Muscle of back (tissue), 11 donors: ENCODE data around the gene SLC38A10. TPM values are rescaled to one million over a fixed set of nuclear protein-coding genes. Genes with fewer than 3 reads are reported as not detected.
A peak's percentile ranks its signal among the peaks of the same experiment; 100 is the strongest.

Experiments
- DNase-seq, 3 donors: peaks; one replicate each; pipeline versions ENCODE4 v3.0.0 to v3.0.0-alpha.2; 2013
- polyA plus RNA-seq, 10 donors: library from polyadenylated mRNA; unstranded; fragments of 120-200 nt; gene quantifications; one replicate each; pipeline ENCODE4 v1.2.1, GENCODE V29; 2013; ENCODE audit not compliant: insufficient read length in 10 of 10

Gene SLC38A10
- polyA plus RNA-seq, 10 donors = 33.7 to 55.6 (median 44.7) TPM

DNA sequence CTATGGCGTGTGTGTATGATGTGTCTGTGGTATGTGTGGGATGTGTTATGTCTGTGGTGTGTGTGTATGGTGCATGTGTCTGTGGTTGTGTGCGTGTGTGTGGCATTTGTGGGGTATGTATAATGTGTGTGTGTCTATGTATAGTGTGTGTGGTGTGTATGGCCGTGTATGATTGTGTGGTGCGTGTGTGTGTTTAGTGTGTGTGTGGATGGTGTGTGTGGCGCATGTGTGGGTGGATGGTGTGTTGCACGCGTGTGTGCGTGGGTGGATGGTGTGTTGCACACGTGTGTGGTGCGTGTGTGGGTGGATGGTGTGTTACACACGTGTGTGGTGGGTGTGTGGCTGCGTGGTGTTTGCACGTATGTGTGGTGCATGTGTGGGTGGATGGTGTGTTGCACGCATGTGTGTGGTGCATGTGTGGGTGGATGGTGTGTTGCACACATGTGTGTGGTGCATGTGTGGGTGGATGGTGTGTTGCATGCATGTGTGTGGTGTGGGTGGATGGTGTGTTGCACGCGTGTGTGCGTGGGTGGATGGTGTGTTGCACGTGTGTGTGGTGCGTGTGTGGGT, 5.6 kb upstream of the SLC38A10 start:
- no peak for DNase-seq

DNA sequence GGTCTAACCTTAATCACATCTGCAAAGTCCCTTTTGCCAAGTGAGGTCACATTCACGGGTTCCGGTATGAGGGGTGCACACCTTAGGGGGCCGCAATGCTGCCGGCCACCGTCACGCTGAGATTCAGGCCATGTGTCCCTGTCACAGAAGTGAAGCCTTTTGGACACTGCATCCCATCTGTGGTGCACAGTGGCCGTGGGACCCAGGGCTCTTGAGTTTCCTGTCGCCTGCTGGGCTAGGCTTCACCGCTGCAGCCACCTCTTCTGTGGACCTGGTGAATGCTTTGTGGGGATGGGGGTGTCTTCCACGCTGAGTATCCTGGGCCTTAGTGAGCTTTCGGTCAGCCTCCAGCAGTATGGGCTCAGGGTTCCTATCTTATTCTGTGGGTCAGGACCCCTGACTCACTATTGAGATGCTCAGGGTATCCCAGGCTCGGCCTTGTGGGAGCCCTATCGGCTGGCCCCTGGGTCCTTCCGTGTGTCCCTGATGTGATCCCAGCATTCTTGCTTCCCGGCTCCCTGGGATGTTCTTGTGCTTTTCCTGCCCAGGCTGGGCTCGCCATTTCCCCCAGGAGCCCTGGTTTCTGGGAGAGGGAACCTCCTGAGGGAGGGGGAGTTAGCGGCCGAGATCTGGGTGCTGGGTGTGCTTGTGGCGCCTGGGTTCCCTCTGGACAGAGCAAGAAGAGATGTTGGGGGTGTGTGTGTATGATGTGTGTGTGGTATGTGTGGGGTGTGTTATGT, 4.9 kb upstream of the SLC38A10 start:
- DNase-seq = no peak

DNA sequence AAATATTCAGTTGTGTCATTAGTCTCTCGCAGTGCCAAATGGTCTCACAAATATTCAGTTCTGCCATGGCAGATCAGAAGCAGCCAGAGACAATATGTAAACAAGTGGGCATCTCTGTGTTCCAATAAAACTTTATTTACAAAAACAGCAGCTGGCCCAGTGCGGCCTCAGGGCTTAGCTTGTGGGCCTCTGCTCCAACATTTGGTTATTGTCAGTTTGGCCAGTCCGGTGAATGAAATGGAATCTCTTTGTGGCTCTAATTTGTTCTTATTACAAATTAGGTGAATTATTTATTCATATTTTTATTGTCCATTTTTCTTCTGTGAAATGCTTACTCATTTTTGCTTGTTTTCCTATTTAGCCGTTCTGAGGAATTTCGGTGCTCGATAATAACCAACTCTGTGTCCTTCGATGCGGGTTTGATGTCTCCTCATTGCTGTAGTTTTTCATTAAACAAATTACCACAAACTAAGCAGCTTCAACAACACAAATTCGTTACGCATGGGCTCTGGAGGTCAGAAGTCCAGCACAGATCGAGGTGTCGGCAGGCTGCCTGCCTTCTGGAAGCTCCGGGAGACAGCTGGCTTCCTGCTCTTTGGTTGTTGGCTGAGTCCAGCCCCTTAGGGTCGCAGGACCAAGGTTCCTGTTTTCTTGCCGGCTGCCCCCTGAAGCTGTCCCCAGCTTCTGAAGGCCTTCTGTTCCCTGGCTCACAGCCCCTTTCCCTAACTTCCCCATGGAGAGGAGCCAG, 4.1 kb upstream of the SLC38A10 start:
- DNase-seq = no peak

DNA sequence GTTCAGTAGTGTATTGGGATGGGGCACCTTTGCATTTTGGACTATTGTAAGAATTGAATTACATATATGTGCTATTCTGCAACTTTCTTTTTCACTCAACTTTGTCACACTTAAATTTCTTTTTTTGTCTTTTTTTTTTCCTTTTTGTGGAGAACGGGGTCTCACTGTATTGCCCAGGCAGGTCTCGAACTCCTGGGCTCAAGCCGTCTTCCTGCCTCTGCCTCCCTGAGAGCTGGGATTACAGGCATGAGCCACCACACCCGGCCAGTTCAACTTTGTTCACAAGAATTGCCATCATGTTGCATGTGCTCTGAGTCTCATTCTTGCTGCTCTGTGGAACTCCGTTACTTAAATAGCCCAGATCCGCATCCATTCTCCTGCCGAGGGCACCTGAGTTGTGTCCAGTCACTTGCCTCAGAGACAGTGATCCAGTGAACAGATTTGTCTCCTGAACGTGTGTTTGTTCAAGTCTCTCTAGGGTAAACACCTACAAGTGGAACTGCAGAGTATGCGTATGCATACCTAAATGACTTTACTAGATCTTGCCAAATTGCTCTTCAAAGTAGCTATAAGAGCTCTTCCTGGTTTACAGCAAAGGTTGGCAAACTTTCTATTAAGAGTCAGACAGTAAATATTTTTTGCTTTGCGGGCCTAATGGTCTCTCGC, 3.4 kb upstream of the SLC38A10 start:
- DNase-seq = no peak

DNA sequence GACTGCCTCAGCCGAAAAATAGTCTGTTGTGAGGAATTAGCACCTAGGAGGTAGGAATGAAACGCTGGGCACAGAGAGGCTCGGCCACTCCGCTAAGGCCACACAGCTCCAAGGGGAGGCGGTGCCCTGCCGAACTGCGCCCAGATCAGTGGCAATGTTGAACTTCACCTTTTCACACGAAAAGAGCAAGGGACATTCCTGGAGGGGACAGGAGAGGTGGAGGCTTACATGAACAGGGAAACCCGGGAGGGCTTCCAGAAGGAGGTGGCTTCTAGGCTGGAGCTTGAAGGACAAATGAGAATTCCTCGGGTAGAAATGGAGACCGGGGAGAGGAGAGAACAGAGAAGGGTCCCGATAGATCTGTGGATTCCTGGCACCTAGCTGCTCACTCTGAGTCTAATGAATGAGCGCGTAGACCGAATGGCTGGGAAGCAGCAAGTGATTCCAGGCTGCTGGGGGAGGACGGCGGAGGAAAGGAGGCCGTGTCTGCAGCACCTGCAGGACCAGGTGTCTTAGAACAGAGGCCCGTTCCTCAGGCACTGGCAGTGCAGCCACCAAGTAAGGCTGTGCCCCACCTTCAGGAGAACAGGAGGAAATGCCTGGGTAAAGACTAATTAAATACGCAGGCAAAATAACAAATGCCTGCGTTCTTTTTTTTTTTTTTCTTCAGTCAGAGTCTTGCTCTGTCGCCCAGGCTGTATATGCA, 722 bp upstream of the SLC38A10 start:
- no peak for DNase-seq

DNA sequence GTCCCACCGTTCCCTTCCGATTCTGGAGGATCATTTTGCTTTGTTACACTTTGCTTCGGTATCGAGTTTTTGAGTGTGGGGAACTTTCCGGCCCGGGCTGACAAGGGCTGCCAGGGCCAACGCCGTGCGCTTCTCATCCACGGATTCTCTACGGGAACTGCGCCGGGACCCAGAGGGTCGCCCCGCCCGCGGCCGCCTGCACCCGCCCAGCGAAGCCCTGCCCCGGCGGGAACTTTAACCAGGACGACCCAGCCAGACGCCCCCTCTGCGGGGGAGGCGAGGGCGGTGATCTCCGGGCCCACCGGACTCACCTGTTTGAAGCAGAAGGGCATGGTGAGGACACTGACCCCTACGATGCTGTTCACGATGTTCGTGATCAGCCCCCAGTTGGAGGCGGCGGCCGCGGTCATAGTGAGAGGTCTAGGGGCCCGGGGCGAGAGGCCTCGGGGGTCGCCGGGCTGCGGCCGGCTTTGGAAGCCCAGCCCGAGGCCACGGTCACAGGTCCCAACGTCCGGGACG, 536 bp downstream of the SLC38A10 start:
- peak in 2 of 3 donors; percentile 22 to 55 for DNase-seq

DNA sequence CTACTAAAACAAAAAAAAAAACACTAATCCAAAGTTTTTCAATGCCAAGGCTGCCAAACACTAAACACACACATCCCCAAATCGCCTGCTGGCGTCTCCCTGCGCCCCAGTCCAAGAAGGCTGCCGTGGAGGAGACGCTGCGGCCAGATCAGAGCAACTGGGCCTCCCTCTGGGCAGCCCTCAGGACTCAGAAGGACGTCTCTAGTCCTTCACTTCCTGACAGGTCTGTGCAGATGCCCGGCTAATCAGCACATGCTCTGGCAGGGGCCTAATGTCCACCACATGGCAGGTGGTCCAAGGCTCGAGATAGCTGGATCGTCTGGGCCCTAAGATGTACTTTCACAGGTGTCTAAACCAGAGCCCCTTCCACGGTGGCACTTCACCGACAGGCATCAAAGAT, 2.7 kb downstream of the SLC38A10 start:
- DNase-seq = no peak

DNA sequence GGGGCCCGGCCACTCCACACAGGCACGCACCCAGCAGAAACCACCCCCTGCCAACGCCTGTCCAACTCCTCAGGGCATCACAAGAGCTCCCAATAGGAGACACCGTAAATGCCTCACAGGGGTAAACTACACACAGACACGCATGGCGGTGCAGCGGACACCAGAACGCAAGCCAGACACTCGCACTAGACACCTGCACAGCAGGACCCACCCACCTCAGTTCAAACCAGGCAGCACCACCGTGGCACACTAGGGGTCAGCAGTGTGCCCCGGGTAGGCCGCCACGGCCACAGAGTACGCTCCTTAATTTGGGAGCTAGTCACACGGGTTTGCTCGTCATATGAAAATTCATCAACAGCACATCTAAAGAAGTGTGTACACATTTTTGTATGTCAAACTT, 3.4 kb downstream of the SLC38A10 start:
- DNase-seq = peak; percentile 37 to 77 (median 58)

DNA sequence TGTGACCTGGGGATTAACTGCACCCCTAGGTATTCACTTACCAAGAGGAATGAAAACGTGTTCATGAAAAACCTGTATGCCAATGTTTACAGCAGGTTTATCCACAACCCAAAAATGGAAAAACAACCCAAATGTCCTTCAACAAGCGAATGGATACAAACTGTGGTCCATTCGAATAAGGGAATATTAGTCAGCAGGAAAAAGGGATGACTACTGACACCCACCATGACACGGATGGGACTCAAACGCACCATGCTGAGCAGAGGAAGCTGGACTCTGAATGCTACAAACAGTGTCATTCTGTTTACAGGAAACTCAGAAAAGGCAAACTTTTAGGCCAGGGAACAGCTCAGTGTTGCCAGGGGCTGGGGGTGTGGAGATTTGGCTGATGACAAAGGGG, 4.9 kb downstream of the SLC38A10 start:
- no peak for DNase-seq

DNA sequence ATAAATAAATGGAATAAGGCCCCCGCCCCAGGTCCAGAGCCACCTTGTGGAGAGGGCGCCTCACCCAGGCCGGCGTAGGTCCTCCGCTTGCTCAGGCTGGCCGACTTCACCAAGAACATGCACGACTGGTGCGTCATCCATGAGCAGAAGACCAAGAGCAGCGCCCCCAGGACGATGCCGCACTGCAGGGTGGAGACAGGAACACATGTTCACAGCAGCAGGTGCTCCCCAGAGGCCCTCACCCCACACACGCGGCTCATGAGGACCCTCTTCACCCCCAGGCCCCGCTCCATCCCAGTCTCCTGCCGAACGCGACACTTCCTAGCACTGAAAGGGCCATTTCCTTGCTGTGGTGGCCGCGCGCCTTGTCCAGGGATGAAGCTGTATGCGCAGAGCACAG, 5.5 kb downstream of the SLC38A10 start:
- DNase-seq = no peak

DNA sequence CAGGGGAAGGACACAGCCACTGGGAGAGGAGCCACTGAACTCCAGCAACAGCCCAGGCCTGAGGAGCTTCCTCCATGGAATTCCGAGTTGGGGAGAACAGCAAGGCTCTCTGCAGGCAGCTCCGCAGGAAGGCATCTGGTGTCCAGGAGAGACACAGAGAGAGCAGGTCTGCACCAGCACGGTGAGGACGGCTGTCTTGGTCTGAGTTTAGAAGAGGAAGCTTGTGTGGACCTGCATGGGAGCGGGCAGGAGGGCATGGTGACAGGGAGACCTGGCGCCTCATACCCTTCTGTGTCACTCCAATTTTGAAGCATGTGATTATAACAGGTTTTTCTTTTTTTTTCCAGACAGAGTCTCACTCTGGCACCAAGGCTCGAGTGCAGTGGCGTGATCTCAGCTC, 6.4 kb downstream of the SLC38A10 start:
- DNase-seq = no peak

DNA sequence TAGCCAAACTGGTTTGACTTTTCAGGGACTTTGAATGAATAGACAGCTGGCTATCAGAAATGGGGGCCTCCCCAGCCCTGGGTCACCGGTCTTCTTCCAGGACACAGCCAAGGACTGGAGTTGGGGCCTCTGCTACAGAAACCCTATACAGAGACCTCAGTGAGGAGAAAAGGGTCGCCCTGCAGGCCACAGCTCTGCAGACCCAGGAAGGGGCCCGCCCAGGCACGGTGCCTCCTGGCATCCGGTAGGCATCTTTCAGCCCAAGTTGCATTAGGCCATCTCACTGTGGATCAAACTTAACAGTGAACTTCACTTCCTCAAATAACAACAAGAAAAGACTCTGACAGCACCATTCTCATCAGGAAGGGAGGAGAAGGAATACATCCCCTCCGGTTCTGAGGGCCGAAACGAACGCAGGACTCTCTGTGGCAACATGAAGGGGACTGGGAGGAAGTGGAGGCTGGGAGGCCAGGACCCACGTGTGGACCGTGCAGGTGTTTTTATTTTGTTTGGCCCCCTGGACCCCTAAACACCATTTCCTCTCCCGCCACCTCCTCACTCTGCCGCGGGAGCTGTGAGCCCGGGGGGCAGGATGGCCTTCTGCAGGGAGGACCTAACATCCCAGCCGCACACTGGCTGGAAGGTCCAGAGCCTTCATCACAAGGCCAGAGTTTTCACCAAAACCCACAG, 7.2 kb downstream of the SLC38A10 start:
- DNase-seq = no peak

DNA sequence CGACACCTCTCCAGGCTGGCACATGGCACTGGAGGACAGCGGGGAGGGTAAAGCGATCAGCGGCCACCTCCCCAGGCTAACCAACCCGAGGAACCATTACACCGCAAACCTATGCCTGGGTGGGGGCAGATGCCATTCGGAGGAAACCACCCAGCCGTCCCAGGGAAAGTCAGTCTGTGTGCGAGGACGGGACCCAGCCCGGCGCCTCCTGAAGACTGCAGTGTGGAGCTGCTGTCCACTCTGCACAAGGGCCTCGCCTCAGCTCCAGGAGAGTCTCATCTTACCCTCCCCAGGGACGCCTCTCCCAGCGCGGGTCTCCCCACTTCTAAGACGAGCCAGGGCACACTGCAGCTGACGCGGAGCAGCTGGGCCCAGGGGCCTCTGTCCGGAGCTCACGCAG, 8.0 kb downstream of the SLC38A10 start:
- DNase-seq = peak in 2 of 3 donors; percentile 32 to 34

DNA sequence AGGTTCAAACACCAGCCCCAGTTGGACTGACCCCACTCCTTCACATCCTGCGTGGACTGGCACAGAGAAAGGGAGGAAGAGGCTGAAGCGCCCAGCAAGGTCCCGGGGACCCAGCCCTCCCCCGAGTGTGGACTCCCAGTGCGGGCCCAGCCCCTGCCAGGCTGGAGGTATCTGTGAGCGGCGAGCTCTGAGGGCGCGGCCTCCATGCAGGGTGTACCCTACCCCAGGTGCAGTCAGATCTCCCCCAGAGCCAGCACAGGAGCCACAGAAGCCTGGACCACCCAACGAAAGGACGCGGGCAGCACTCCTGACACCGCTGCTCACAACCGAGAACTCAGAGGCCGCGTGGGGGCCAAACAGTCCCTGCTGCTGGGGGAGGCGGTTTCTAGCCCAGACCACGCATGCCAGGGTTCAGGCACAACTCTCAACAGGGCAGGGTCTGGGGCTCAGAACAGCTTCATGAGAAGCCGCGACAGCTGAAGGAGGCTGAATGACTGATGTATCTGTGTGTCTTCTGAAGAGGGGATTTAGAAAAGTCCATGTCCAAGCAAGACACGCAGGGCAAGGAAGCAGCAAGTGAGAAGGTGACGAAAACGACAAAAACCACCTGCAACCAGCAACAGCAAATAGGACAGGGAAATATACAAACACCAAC, 8.5 kb downstream of the SLC38A10 start:
- peak in 1 of 3 donors; percentile 25 for DNase-seq

DNA sequence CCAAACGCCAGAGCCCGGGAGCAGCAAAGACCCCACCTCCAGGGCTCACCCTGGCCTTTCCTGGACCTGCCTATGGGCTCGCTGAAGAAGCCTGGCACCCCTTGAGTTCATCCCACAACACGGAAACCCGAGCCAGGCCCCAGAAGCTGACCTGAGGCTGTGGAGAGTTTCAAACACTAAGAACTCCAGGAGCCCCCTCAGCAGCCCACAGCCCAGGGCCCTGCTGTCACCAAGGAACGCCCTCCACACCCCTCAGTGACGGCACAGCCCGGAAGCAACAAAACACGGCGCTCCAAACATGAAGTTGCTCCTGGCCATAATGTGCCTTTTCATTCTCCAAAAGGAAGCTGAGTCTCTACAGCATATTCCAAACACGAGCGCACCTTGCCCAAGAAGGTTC, 9.2 kb downstream of the SLC38A10 start:
- no peak for DNase-seq

DNA sequence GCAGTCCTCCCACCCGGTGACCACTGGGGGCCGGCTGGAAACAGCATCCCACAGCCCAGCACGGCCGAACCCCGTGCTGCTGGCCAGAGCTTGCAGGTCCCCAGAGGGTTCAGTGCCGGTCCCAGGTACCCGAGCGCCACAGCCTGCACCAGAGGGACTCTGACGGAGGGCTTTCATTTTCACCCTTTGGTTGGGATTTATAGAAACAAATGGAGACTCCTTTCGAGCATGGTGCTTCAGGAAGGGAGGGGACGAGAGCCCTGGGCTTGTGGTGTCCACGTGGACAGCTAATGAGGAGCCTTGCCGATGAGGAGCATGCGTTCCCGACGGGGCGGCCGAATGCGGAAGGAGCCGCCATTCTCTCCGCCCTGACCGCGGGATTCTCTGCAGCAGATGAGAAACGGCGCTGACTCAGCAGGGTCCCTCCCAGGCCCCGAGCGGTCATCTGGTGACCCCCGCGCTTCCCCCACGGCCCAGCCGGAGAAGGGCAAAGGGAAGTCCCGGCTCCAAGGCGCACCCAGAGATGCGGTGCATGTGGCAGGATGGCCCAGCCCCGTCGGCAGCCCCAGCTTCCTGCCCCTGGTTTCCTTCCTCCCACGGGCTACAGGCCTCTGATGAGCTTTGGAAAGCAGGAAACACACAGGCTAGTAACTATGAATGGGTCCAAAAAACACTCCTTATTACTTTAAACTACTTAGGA, 9.8 kb downstream of the SLC38A10 start:
- DNase-seq = peak; percentile 19 to 88 (median 71)

DNA sequence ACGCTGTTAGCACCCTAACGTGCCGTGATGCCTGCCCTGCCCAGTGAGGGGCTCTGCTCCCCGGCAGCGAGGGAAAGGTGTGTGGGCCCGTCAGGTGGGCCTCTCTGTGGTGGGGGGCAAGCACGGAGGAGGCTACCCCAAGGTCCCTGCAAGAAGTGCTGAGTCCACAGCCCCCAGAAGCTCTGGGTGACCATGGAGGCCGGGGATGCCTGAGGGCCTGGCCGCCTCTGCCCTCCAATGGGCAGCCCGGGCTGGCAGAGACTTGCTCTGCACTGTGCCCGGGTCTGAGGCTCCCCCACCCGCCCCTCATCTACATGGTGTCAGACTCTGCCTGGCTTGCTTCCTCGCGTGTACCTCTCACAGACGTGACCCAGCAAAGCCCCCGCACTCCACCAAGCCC, 12.2 kb downstream of the SLC38A10 start:
- no peak for DNase-seq

DNA sequence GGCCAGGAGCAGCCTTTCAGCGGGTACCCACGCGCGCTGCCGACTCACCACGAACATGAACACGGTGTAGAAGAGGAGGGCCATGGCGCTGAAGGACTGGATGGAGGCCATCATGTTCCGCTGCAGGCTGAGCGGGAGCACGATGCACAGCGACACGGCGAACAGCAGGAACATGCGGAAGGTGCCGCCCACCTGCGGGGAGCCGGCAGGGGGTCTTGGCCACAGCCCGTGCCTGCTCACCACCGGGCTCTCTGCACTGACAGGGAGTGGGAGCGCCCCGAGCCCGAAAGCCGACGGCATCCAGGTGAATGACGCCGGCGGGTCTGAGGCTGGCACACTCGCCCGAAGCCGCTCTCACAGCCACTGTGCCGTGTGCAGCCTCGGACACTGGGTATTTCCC, 13.0 kb downstream of the SLC38A10 start:
- DNase-seq = no peak

DNA sequence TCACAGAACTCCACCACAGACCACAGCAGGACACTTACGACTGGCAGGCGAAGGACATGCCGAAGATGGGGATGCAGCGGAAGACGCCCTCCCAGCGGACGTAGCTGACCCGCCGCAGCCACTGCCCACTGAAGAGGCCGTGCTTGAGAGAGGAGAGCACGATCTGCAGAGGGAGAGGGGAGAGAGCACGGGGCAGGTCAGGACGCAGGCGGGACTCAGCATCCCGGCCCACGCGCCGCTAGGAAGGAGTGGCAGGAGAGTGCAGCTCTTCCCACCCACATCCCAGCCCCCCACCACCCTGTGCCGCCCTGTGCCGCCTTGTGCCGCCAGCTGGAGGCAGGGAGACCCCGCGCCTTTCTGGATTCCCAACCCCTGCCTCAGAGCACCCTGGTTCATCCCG, 14.5 kb downstream of the SLC38A10 start:
- no peak for DNase-seq
